Measurements from ENCODE around the gene USP49. TPM values are rescaled to one million over a fixed set of nuclear protein-coding genes. Genes with fewer than 3 reads are reported as not detected.

Gene USP49
- total RNA-seq, 1 experiment from 2014 or later, result 4.1 TPM

DNA sequence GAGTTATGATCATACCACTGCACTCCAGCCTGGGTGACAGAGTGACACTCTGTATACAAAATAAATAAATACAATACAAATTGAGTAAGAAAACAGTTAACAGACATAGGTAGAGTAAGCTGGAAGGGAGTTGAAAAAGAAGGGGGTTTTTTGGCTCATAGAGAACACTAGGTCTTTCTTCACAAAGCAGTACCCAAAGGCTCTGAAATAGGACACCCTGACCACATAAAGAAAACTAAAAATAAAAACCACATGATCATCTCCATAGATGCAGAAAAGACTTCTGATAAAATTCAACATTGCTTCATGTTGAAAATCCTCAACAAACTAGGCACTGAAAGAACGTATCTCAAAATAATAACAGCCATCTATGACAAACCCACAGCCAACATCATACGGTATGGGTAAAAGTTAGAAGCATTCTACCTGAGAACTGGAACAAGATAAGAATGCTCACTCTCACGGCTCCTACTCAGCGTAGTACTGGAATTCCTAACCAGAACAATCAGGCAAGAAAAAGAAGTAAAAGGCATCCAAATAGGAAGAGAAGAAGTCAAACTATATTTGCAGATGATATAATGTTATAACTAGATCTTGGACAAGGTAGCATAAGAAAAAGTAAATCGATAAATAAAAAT lies 59.0 kb downstream of the USP49 start:
- TF ChIP-seq CTCF (IDR thresholded peaks at IDR 0.05; ENCODE audit: unreplicated experiment), result no peak
- no peaks in the 10 kb centered on the region for H3K4me1 Mint-ChIP-seq (ENCODE audit: insufficient read depth, unreplicated experiment)
- intact Hi-C loops (cut with micrococcal nuclease), result no loop called here
- no peak overlapping the region for H3K4me3 Mint-ChIP-seq (ENCODE audit: unreplicated experiment)
- no TSS peak for BruUV-seq (replicated peaks)
- H3K27ac Mint-ChIP-seq (ENCODE audit: low read depth, unreplicated experiment), result no peak overlapping the region
- peaks cover 15% of the 10 kb centered on the region for H3K9me3 Mint-ChIP-seq (ENCODE audit: unreplicated experiment)
- H3K27me3 Mint-ChIP-seq (ENCODE audit: insufficient read depth, unreplicated experiment), result no peaks in the 10 kb centered on the region
- peaks cover 8% of the 10 kb centered on the region for H3K36me3 Mint-ChIP-seq (ENCODE audit: insufficient read depth, unreplicated experiment)
- CTCF ChIA-PET, result interaction anchor here (0.6 to 1.1 kb wide), 3 partner anchors 85 to 208 kb away, joined by 3 to 4 read pairs (median 4); partner anchors contain the start of genes BYSL and MED20
- no peak for DNase-seq (ENCODE audit: unreplicated experiment)
- POLR2A ChIA-PET, result no interaction called here

- Mint-ChIP-seq H3K36me3 (ENCODE audit: insufficient read depth, unreplicated experiment) (peaks cover 5% of the 10 kb centered on the region), H3K27ac (ENCODE audit: low read depth, unreplicated experiment) (no peak overlapping the region), H3K27me3 (ENCODE audit: insufficient read depth, unreplicated experiment) (no peaks in the 10 kb centered on the region), H3K9me3 (ENCODE audit: unreplicated experiment) (peaks cover 13% of the 10 kb centered on the region), H3K4me1 (ENCODE audit: insufficient read depth, unreplicated experiment) (no peaks in the 10 kb centered on the region), H3K4me3 (ENCODE audit: unreplicated experiment) (no peak overlapping the region)
- TF ChIP-seq CTCF (IDR thresholded peaks at IDR 0.05; ENCODE audit: unreplicated experiment), result no peak
- ChIA-PET POLR2A (interaction anchor here (0.9 kb wide), 1 partner anchor 89 kb away, joined by 5 read pairs; the partner anchor contains the start of genes BYSL and MED20), CTCF (interaction anchor here (0.9 kb wide), 1 partner anchor 31 kb away, joined by 4 read pairs; no protein-coding TSS in a partner anchor)
- no peak for DNase-seq (ENCODE audit: unreplicated experiment)
- intact Hi-C loops (cut with micrococcal nuclease), result no loop called here
- no TSS peak for BruUV-seq (replicated peaks)
Observed at GRCh38 chr6:41832263-41832662, 62.9 kb downstream of the USP49 start.

DNA sequence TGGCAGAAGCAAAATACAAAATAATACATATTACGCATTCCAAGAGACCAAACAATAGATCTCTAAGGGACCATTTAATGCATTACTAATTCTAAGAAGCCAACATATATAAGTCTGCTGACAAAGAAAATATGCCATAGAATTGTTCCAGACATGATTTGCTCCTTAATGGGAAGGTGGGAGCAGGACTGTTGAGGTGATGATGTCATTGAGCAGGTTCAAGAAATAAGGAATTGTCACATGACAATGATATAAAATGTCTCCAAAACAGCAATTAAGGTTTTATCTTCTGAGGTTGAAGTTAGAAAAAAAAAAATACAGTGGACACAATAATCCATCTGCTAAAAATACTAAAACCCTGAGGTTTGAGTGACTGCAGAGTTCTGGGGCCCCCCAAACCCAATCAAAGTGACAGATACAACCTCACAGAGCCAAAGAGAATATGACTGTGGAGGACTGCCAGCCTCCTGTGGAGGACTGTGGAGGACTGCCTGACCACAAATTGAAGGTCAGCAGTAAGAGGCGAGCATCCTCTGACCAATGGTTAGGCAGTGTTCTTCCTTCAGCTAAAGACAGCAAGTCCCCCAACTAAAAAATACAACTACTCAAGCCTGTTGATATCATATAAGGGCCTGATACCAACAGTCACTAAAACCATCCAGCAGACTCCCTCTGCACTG lies 68.7 kb downstream of the USP49 start:
- DNase-seq (ENCODE audit: unreplicated experiment), result no peak
- CTCF ChIA-PET, result no interaction called here
- Mint-ChIP-seq H3K4me1 (ENCODE audit: insufficient read depth, unreplicated experiment) (no peaks in the 10 kb centered on the region), H3K9me3 (ENCODE audit: unreplicated experiment) (no peaks in the 10 kb centered on the region), H3K36me3 (ENCODE audit: insufficient read depth, unreplicated experiment) (no peaks in the 10 kb centered on the region), H3K27me3 (ENCODE audit: insufficient read depth, unreplicated experiment) (no peaks in the 10 kb centered on the region), H3K27ac (ENCODE audit: low read depth, unreplicated experiment) (no peak overlapping the region), H3K4me3 (ENCODE audit: unreplicated experiment) (no peak overlapping the region)
- BruUV-seq (replicated peaks), result no TSS peak
- no peak for TF ChIP-seq CTCF (IDR thresholded peaks at IDR 0.05; ENCODE audit: unreplicated experiment)
- POLR2A ChIA-PET, result interaction anchor here (1.3 kb wide), 1 partner anchor 13 kb away, joined by 3 read pairs; no protein-coding TSS in a partner anchor
- intact Hi-C loops (cut with micrococcal nuclease), result no loop called here

Data from MCF 10A (cell line).